Kidney epithelial cell (primary cell): ENCODE data around the gene CALML3. TPM values are rescaled to one million over a fixed set of nuclear protein-coding genes. Genes with fewer than 3 reads are reported as not detected.

Experiments
- DNase-seq: peaks from one replicate; pipeline ENCODE4 v3.0.0-alpha.2; 2010; ENCODE audit warnings: low read depth
- H3K27me3 ChIP-seq: 2 replicates; pipeline ENCODE4 v1.6.0; 2011; ENCODE audit warnings: low read length; ENCODE audit not compliant: control insufficient read depth, insufficient read depth
- H3K36me3 ChIP-seq: 2 replicates; pipeline ENCODE4 v1.5.1; 2011; ENCODE audit warnings: low read length; ENCODE audit not compliant: control insufficient read depth, insufficient read depth
- H3K4me3 ChIP-seq: 2 replicates; pipeline ENCODE4 v1.5.1; 2011; ENCODE audit warnings: low read depth, mild to moderate bottlenecking, control low read depth, low read length
- total RNA-seq: library from RNA; depleted of rRNA; stranded (reverse); fragments of >200 nt; gene quantifications from 2 replicates; pipeline ENCODE4 v1.2.3, GENCODE V29; 2015
- TF ChIP-seq, protein P1 (sequence below): IDR thresholded peaks from 2 replicates; pipeline ENCODE4 v1.5.1; 2011; ENCODE audit warnings: mild to moderate bottlenecking, moderate library complexity, low read length, control low read depth, inconsistent platforms; ENCODE audit not compliant: insufficient read depth, poor library complexity, severe bottlenecking

Gene CALML3
- total RNA-seq, 1 donor from 2014 or later = not detected

DNA sequence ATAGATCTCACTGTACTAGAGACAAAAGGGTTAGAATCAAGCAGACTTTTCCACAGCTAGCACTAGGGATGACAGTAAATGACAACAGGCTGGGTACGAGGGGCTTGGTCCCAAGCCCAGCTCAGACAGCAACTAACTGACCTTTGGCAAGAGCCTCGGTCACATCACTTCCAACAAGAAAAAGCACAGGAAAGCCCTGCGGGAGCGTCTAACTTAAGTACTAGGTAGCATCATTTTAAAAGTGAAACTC, 22.8 kb downstream of the CALML3 start:
- TF ChIP-seq, protein P1, sequence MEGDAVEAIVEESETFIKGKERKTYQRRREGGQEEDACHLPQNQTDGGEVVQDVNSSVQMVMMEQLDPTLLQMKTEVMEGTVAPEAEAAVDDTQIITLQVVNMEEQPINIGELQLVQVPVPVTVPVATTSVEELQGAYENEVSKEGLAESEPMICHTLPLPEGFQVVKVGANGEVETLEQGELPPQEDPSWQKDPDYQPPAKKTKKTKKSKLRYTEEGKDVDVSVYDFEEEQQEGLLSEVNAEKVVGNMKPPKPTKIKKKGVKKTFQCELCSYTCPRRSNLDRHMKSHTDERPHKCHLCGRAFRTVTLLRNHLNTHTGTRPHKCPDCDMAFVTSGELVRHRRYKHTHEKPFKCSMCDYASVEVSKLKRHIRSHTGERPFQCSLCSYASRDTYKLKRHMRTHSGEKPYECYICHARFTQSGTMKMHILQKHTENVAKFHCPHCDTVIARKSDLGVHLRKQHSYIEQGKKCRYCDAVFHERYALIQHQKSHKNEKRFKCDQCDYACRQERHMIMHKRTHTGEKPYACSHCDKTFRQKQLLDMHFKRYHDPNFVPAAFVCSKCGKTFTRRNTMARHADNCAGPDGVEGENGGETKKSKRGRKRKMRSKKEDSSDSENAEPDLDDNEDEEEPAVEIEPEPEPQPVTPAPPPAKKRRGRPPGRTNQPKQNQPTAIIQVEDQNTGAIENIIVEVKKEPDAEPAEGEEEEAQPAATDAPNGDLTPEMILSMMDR = no peak
- DNase-seq = no peak
- H3K36me3 ChIP-seq = no peaks in the 10 kb centered on the region
- no peaks in the 10 kb centered on the region for H3K27me3 ChIP-seq
- no peak overlapping the region for H3K4me3 ChIP-seq

- Histone ChIP-seq H3K27me3 (no peaks in the 10 kb centered on the region), H3K4me3 (no peak overlapping the region), H3K36me3 (no peaks in the 10 kb centered on the region)
- TF ChIP-seq, protein P1 = no peak
- DNase-seq = no peak
These were observed 23.3 kb downstream of the CALML3 start for GRCh38 chr10:5547931-5548660.

GRCh38 chr10:5549462-5550249, 24.9 kb downstream of the CALML3 start:
- no peak for DNase-seq
- Histone ChIP-seq H3K27me3 (no peaks in the 10 kb centered on the region), H3K4me3 (no peak overlapping the region), H3K36me3 (no peaks in the 10 kb centered on the region)
- TF ChIP-seq, protein P1 = no peak

- H3K27me3 ChIP-seq = no peaks in the 10 kb centered on the region
- no peak overlapping the region for H3K4me3 ChIP-seq
- TF ChIP-seq, protein P1 = no peak
- no peaks in the 10 kb centered on the region for H3K36me3 ChIP-seq
- no peak for DNase-seq
These were observed 25.4 kb downstream of the CALML3 start for GRCh38 chr10:5550250-5550545.

DNA sequence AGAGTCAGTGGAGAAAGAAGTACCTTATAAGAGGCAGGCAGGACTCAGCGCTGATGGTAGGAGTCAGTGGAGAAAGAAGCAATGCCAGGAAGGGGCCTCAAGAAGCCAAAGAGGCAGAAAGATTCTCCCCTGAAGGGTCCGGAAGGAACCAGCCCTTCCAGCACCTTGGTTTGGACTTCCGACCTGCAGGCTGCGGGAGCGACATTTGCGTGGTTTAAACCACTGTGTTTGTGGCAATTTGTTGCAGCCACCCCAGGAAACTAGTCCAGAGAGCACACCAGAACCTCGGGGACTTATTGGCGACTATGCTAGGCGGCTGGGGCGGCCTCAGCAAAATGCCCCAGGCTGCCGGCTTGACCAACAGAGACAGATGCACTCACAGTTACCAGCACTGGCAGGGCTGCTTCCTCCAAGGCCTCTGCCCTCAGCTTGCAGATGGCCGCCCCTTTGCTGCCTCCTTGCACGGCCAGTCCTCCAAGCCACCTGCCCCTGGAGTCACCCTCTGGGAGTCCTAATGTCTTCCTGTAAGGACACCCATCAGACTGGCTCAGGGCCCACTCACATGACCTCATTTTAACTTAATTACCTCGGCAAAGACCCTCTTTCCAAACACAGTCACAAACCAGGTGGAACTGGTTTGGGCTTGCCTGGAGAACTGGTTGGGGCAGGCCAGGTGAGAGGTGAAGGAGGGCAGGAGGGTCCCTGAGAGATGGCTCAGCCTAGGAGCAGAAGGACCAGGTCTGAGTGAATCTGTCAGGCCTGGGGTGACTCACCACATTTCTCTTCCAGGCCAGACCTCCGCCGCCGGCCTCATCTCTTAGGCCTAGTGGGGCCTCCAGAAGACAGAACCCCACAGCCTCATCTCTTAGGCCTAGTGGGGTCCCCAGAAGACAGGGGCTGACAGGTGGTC, 26.1 kb downstream of the CALML3 start:
- DNase-seq = no peak
- Histone ChIP-seq H3K4me3 (no peak overlapping the region), H3K36me3 (no peaks in the 10 kb centered on the region), H3K27me3 (no peaks in the 10 kb centered on the region)
- TF ChIP-seq, protein P1 = no peak
